Naive thymus-derived CD8-positive, alpha-beta T cell (primary cell): ENCODE results near the gene CCDC30. TPM values are rescaled to one million over a fixed set of nuclear protein-coding genes. Genes with fewer than 3 reads are reported as not detected.

Experiments used
- polyA plus RNA-seq, 3 donors: library from polyadenylated mRNA; unstranded; fragments of 300-500 nt; fragmentation: Illumina TruSeq; gene quantifications; one replicate each; pipeline ENCODE4 v1.2.3, GENCODE V29; 2021
- total RNA-seq, 8 experiments: library from RNA in 2 of 8; stranded (reverse) in 2 of 8; gene quantifications; one replicate each; pipeline ENCODE4 v1.2.3 and lab custom pipeline; 2021 to 2026

The CCDC30 gene
- total and polyA plus RNA-seq, 5 experiments from 2014 or later = 0.55 to 5.5 (median 0.84) TPM

Other genes starting within 250 kb of the CCDC30 start
- gene FOXJ3, start 128.1 kb upstream of the CCDC30 start, total RNA-seq = 100 to 1,000 TPM; 108 to 112 TPM
- 10 to 100 TPM; 30.3 to 39.8 (median 34.8) TPM for gene FOXJ3, start 128.1 kb upstream of the CCDC30 start, polyA plus RNA-seq
- gene RIMKLA, start 82.5 kb upstream of the CCDC30 start, total RNA-seq = under 1 TPM; 0.05 to 0.11 TPM
- gene RIMKLA, start 82.5 kb upstream of the CCDC30 start, polyA plus RNA-seq = under 1 TPM in 1 of 3 donors, not detected in 2; 0.19 TPM
- under 1 TPM; 0.39 to 0.41 TPM for gene ZMYND12, start 7.3 kb upstream of the CCDC30 start, total RNA-seq
- gene ZMYND12, start 7.3 kb upstream of the CCDC30 start, polyA plus RNA-seq = 1 to 10 TPM in 1 of 3 donors, under 1 TPM in 1, not detected in 1; 0.13 to 1.6 TPM
- 10 to 100 TPM; 65.5 to 71.0 TPM for gene PPCS, start 6.7 kb upstream of the CCDC30 start, total RNA-seq
- gene PPCS, start 6.7 kb upstream of the CCDC30 start, polyA plus RNA-seq = 100 to 1,000 TPM; 109 to 124 (median 117) TPM
- gene PPIH, start 195.1 kb downstream of the CCDC30 start, total RNA-seq = 10 to 100 TPM; 46.3 to 49.4 TPM
- 100 to 1,000 TPM in 1 of 3 donors, 10 to 100 TPM in 2; 82.3 to 100 (median 85.0) TPM for gene PPIH, start 195.1 kb downstream of the CCDC30 start, polyA plus RNA-seq
- 100 to 1,000 TPM; 308 to 319 TPM for gene YBX1, start 219.1 kb downstream of the CCDC30 start, total RNA-seq
- 10 to 100 TPM; 80.5 to 89.2 (median 83.0) TPM for gene YBX1, start 219.1 kb downstream of the CCDC30 start, polyA plus RNA-seq